ENCODE results near the gene PACRG.
A peak's percentile ranks its signal among the peaks of the same experiment; 100 is the strongest.

Gene PACRG

GRCh38 chr6:163348789-163349680 is 621.3 kb downstream of the PACRG start:
- Histone ChIP-seq H3K9ac (ENCODE audit: low read length) (no peak overlapping the region), H3K9me3 (ENCODE audit: low read length) (no peaks in the 10 kb centered on the region), H3K4me1 (ENCODE audit: insufficient read depth, low read length) (peaks cover 6% of the 10 kb centered on the region), H3K27me3 (ENCODE audit: control insufficient read depth in 1 of 2, insufficient read depth in 2 of 2, low read length in 2 of 2) (no peaks in the 10 kb centered on the region), H3K27ac (ENCODE audit: low read depth, low read length) (no peak overlapping the region), H3K36me3 (ENCODE audit: insufficient read depth, low read length) (no peaks in the 10 kb centered on the region), H3K4me3 (ENCODE audit: low read depth in 1 of 2, low read length in 2 of 2) (no peak overlapping the region)

- Histone ChIP-seq H3K9me3 (ENCODE audit: low read length) (no peaks in the 10 kb centered on the region), H3K4me1 (ENCODE audit: insufficient read depth, low read length) (peaks cover 6% of the 10 kb centered on the region), H3K9ac (ENCODE audit: low read length) (no peak overlapping the region), H3K27me3 (ENCODE audit: control insufficient read depth in 1 of 2, insufficient read depth in 2 of 2, low read length in 2 of 2) (no peaks in the 10 kb centered on the region), H3K27ac (ENCODE audit: low read depth, low read length) (no peak overlapping the region), H3K36me3 (ENCODE audit: insufficient read depth, low read length) (no peaks in the 10 kb centered on the region), H3K4me3 (ENCODE audit: low read depth in 1 of 2, low read length in 2 of 2) (no peak overlapping the region)
These were observed 621.9 kb downstream of the PACRG start for GRCh38 chr6:163349696-163350095.

- no peak overlapping the region for H3K4me3 ChIP-seq (ENCODE audit: low read depth in 1 of 2, low read length in 2 of 2)
- H3K9me3 ChIP-seq (ENCODE audit: low read length): no peaks in the 10 kb centered on the region
- no peaks in the 10 kb centered on the region for H3K36me3 ChIP-seq (ENCODE audit: insufficient read depth, low read length)
- peaks cover 10% of the 10 kb centered on the region for H3K4me1 ChIP-seq (ENCODE audit: insufficient read depth, low read length)
- H3K9ac ChIP-seq (ENCODE audit: low read length): no peak overlapping the region
- no peak overlapping the region for H3K27ac ChIP-seq (ENCODE audit: low read depth, low read length)
- H3K27me3 ChIP-seq (ENCODE audit: control insufficient read depth in 1 of 2, insufficient read depth in 2 of 2, low read length in 2 of 2): no peaks in the 10 kb centered on the region
These were observed 623.2 kb downstream of the PACRG start for GRCh38 chr6:163351013-163351412.

- Histone ChIP-seq H3K9me3 (ENCODE audit: low read length) (no peaks in the 10 kb centered on the region), H3K4me1 (ENCODE audit: insufficient read depth, low read length) (peaks cover 4% of the 10 kb centered on the region), H3K9ac (ENCODE audit: low read length) (no peak overlapping the region), H3K27me3 (ENCODE audit: control insufficient read depth in 1 of 2, insufficient read depth in 2 of 2, low read length in 2 of 2) (no peaks in the 10 kb centered on the region), H3K27ac (ENCODE audit: low read depth, low read length) (no peak overlapping the region), H3K36me3 (ENCODE audit: insufficient read depth, low read length) (no peaks in the 10 kb centered on the region), H3K4me3 (ENCODE audit: low read depth in 1 of 2, low read length in 2 of 2) (no peak overlapping the region)
These were observed 624.4 kb downstream of the PACRG start for GRCh38 chr6:163352011-163352685.

GRCh38 chr6:163352966-163353365 is 625.2 kb downstream of the PACRG start:
- H3K27ac ChIP-seq (ENCODE audit: low read depth, low read length): no peak overlapping the region
- no peaks in the 10 kb centered on the region for H3K36me3 ChIP-seq (ENCODE audit: insufficient read depth, low read length)
- no peaks in the 10 kb centered on the region for H3K9me3 ChIP-seq (ENCODE audit: low read length)
- H3K27me3 ChIP-seq (ENCODE audit: control insufficient read depth in 1 of 2, insufficient read depth in 2 of 2, low read length in 2 of 2): no peaks in the 10 kb centered on the region
- H3K4me3 ChIP-seq (ENCODE audit: low read depth in 1 of 2, low read length in 2 of 2): no peak overlapping the region
- no peak overlapping the region for H3K9ac ChIP-seq (ENCODE audit: low read length)
- peaks cover 4% of the 10 kb centered on the region for H3K4me1 ChIP-seq (ENCODE audit: insufficient read depth, low read length)

GRCh38 chr6:163354085-163354484 is 626.3 kb downstream of the PACRG start:
- Histone ChIP-seq H3K9ac (ENCODE audit: low read length) (no peak overlapping the region), H3K27ac (ENCODE audit: low read depth, low read length) (no peak overlapping the region), H3K4me3 (ENCODE audit: low read depth in 1 of 2, low read length in 2 of 2) (no peak overlapping the region), H3K36me3 (ENCODE audit: insufficient read depth, low read length) (no peaks in the 10 kb centered on the region), H3K27me3 (ENCODE audit: control insufficient read depth in 1 of 2, insufficient read depth in 2 of 2, low read length in 2 of 2) (no peaks in the 10 kb centered on the region), H3K9me3 (ENCODE audit: low read length) (no peaks in the 10 kb centered on the region), H3K4me1 (ENCODE audit: insufficient read depth, low read length) (peaks cover 4% of the 10 kb centered on the region)

GRCh38 chr6:163354761-163355425 is 627.1 kb downstream of the PACRG start:
- H3K9ac ChIP-seq (ENCODE audit: low read length): no peak overlapping the region
- peaks cover 4% of the 10 kb centered on the region for H3K4me1 ChIP-seq (ENCODE audit: insufficient read depth, low read length)
- no peaks in the 10 kb centered on the region for H3K9me3 ChIP-seq (ENCODE audit: low read length)
- H3K27ac ChIP-seq (ENCODE audit: low read depth, low read length): peak overlapping the region; percentile 50
- no peak overlapping the region for H3K4me3 ChIP-seq (ENCODE audit: low read depth in 1 of 2, low read length in 2 of 2)
- H3K36me3 ChIP-seq (ENCODE audit: insufficient read depth, low read length): no peaks in the 10 kb centered on the region
- no peaks in the 10 kb centered on the region for H3K27me3 ChIP-seq (ENCODE audit: control insufficient read depth in 1 of 2, insufficient read depth in 2 of 2, low read length in 2 of 2)

- no peaks in the 10 kb centered on the region for H3K27me3 ChIP-seq (ENCODE audit: control insufficient read depth in 1 of 2, insufficient read depth in 2 of 2, low read length in 2 of 2)
- no peak overlapping the region for H3K9ac ChIP-seq (ENCODE audit: low read length)
- H3K27ac ChIP-seq (ENCODE audit: low read depth, low read length): peak overlapping the region; percentile 55
- H3K4me1 ChIP-seq (ENCODE audit: insufficient read depth, low read length): peaks cover 4% of the 10 kb centered on the region
- H3K4me3 ChIP-seq (ENCODE audit: low read depth in 1 of 2, low read length in 2 of 2): no peak overlapping the region
- no peaks in the 10 kb centered on the region for H3K9me3 ChIP-seq (ENCODE audit: low read length)
- H3K36me3 ChIP-seq (ENCODE audit: insufficient read depth, low read length): no peaks in the 10 kb centered on the region
These were observed 627.7 kb downstream of the PACRG start for GRCh38 chr6:163355426-163355991.

- no peak overlapping the region for H3K4me3 ChIP-seq (ENCODE audit: low read depth in 1 of 2, low read length in 2 of 2)
- H3K9ac ChIP-seq (ENCODE audit: low read length): no peak overlapping the region
- peaks cover 4% of the 10 kb centered on the region for H3K4me1 ChIP-seq (ENCODE audit: insufficient read depth, low read length)
- no peaks in the 10 kb centered on the region for H3K9me3 ChIP-seq (ENCODE audit: low read length)
- peak overlapping the region; percentile 55 for H3K27ac ChIP-seq (ENCODE audit: low read depth, low read length)
- H3K27me3 ChIP-seq (ENCODE audit: control insufficient read depth in 1 of 2, insufficient read depth in 2 of 2, low read length in 2 of 2): no peaks in the 10 kb centered on the region
- H3K36me3 ChIP-seq (ENCODE audit: insufficient read depth, low read length): no peaks in the 10 kb centered on the region
These were observed 628.5 kb downstream of the PACRG start for GRCh38 chr6:163356324-163356723.

- Histone ChIP-seq H3K9ac (ENCODE audit: low read length) (no peak overlapping the region), H3K27me3 (ENCODE audit: control insufficient read depth in 1 of 2, insufficient read depth in 2 of 2, low read length in 2 of 2) (no peaks in the 10 kb centered on the region), H3K4me1 (ENCODE audit: insufficient read depth, low read length) (peaks cover 4% of the 10 kb centered on the region), H3K4me3 (ENCODE audit: low read depth in 1 of 2, low read length in 2 of 2) (no peak overlapping the region), H3K36me3 (ENCODE audit: insufficient read depth, low read length) (no peaks in the 10 kb centered on the region), H3K27ac (ENCODE audit: low read depth, low read length) (no peak overlapping the region), H3K9me3 (ENCODE audit: low read length) (no peaks in the 10 kb centered on the region)
These were observed 629.0 kb downstream of the PACRG start for GRCh38 chr6:163356743-163357142.

- Histone ChIP-seq H3K4me3 (ENCODE audit: low read depth in 1 of 2, low read length in 2 of 2) (no peak overlapping the region), H3K36me3 (ENCODE audit: insufficient read depth, low read length) (no peaks in the 10 kb centered on the region), H3K9me3 (ENCODE audit: low read length) (no peaks in the 10 kb centered on the region), H3K9ac (ENCODE audit: low read length) (no peak overlapping the region), H3K4me1 (ENCODE audit: insufficient read depth, low read length) (no peaks in the 10 kb centered on the region), H3K27me3 (ENCODE audit: control insufficient read depth in 1 of 2, insufficient read depth in 2 of 2, low read length in 2 of 2) (no peaks in the 10 kb centered on the region), H3K27ac (ENCODE audit: low read depth, low read length) (no peak overlapping the region)
These were observed 636.9 kb downstream of the PACRG start for GRCh38 chr6:163364641-163365040.

Data from muscle layer of colon (tissue), 2 donors.